ENCODE measurements around the gene NCOA6. TPM values are rescaled to one million over a fixed set of nuclear protein-coding genes. Genes with fewer than 3 reads are reported as not detected.

The NCOA6 gene
- total RNA-seq, 1 donor from 2014 or later, result 59.5 TPM

- no peaks in the 10 kb centered on the region for H3K9me3 Mint-ChIP-seq
- H3K27me3 Mint-ChIP-seq, result no peaks in the 10 kb centered on the region
- no peak overlapping the region for H3K27ac Mint-ChIP-seq
- peaks cover 29% of the 10 kb centered on the region for H3K36me3 Mint-ChIP-seq
- no peak overlapping the region for H3K4me3 Mint-ChIP-seq
- H3K4me1 Mint-ChIP-seq (ENCODE audit: unreplicated experiment), result peaks cover 8% of the 10 kb centered on the region
- no peak for TF ChIP-seq CTCF (conservative IDR thresholded peaks at IDR 0.05)
- DNase-seq (ENCODE audit: extremely low spot score, unreplicated experiment), result peak; percentile 62
Observed at GRCh38 chr20:34859826-34860545, 34.5 kb upstream of the NCOA6 start.

GRCh38 chr20:34859367-34859766, 33.9 kb upstream of the NCOA6 start:
- Mint-ChIP-seq H3K4me3 (no peak overlapping the region), H3K36me3 (peaks cover 29% of the 10 kb centered on the region), H3K27me3 (no peaks in the 10 kb centered on the region), H3K27ac (no peak overlapping the region), H3K4me1 (ENCODE audit: unreplicated experiment) (peaks cover 8% of the 10 kb centered on the region), H3K9me3 (no peaks in the 10 kb centered on the region)
- no peak for TF ChIP-seq CTCF (conservative IDR thresholded peaks at IDR 0.05)
- DNase-seq (ENCODE audit: extremely low spot score, unreplicated experiment), result peak; percentile 74

DNA sequence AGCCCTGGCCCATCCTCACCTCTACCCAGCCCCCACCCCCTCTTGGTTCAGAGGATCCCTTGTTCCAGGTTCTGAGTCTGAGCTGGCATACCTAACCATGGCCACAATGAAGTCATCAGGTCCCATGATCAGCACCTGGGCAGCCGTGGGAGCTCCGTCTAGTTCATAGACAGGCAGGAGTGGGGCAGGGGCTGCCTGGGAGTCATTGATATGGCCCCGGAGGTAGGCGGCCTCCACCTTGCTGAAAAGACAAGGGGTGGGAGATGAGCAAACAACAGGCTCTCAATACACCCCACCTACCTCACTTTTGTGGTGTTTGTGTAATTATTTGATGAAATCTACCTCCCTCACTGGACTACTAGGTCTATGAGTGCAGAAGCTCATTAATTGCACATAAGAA, 26.8 kb upstream of the NCOA6 start:
- no peak for DNase-seq (ENCODE audit: extremely low spot score, unreplicated experiment)
- Mint-ChIP-seq H3K27ac (no peak overlapping the region), H3K36me3 (peaks cover 27% of the 10 kb centered on the region), H3K27me3 (no peaks in the 10 kb centered on the region), H3K9me3 (no peaks in the 10 kb centered on the region), H3K4me3 (no peak overlapping the region), H3K4me1 (ENCODE audit: unreplicated experiment) (no peaks in the 10 kb centered on the region)
- TF ChIP-seq CTCF (conservative IDR thresholded peaks at IDR 0.05), result no peak

DNA sequence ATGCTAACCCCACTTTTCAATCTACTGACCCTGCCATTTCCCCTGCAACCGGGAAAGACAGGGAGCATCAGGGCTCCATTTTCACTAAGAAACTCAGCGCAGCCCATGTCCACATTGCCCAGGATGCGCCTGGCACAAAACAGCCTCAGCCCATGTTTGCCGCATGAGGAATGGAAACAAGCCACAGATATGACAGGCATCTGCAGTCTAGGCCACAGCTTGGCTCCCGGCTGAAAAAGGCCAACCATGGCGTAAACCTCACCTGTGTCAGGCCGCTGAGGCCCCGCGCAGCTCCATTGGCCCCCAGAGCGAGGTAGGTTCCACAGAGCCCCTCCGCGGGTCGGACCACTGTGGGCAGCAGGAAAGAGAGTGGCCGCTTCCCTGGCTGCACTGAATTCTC, 25.5 kb upstream of the NCOA6 start:
- no peaks in the 10 kb centered on the region for H3K27me3 Mint-ChIP-seq
- TF ChIP-seq CTCF (conservative IDR thresholded peaks at IDR 0.05), result no peak
- H3K4me3 Mint-ChIP-seq, result no peak overlapping the region
- no peak overlapping the region for H3K27ac Mint-ChIP-seq
- no peaks in the 10 kb centered on the region for H3K4me1 Mint-ChIP-seq (ENCODE audit: unreplicated experiment)
- H3K9me3 Mint-ChIP-seq, result no peaks in the 10 kb centered on the region
- peaks cover 31% of the 10 kb centered on the region for H3K36me3 Mint-ChIP-seq
- no peak for DNase-seq (ENCODE audit: extremely low spot score, unreplicated experiment)

- Mint-ChIP-seq H3K36me3 (peaks cover 27% of the 10 kb centered on the region), H3K27me3 (no peaks in the 10 kb centered on the region), H3K4me1 (ENCODE audit: unreplicated experiment) (no peaks in the 10 kb centered on the region), H3K27ac (no peak overlapping the region), H3K9me3 (no peaks in the 10 kb centered on the region), H3K4me3 (no peak overlapping the region)
- no peak for DNase-seq (ENCODE audit: extremely low spot score, unreplicated experiment)
- no peak for TF ChIP-seq CTCF (conservative IDR thresholded peaks at IDR 0.05)
Observed at GRCh38 chr20:34849778-34850177, 24.3 kb upstream of the NCOA6 start.

Measured in type B pancreatic cell (in vitro differentiated cells).